Caco-2 (cell line): ENCODE data around the gene STAC3. TPM values are rescaled to one million over a fixed set of nuclear protein-coding genes. Genes with fewer than 3 reads are reported as not detected.

ENCODE experiments used
- BruUV-seq: library from RNA; stranded (reverse); fragments of 400-500 nt; replicated peaks from 2 replicates; lab custom pipeline; 2021; lab: Mats Ljungman, UMichigan
- CTCF ChIA-PET: fragments of 300-600 bp; sonication (Branson Sonifier 250); formaldehyde crosslinking; loops from one replicate; lab custom pipeline; 2022; ENCODE audit warnings: antibody characterized with exemption; lab: Charles Lee
- POLR2A ChIA-PET: fragments of 300-600 bp; sonication (Branson Sonifier 250); formaldehyde crosslinking; loops from one replicate; lab custom pipeline; 2022; ENCODE audit warnings: antibody characterized with exemption; lab: Charles Lee
- DNase-seq, 2 experiments: peaks; one replicate each; pipeline versions ENCODE4 v3.0.0 to v3.0.0-alpha.2; 2020 to 2022
- H3K27me3 ChIP-seq: replicated peaks from 2 replicates; pipeline ENCODE4 v1.6.0; 2011; ENCODE audit warnings: low read length; ENCODE audit not compliant: control insufficient read depth, insufficient read depth
- H3K36me3 ChIP-seq: 2 replicates; pipeline ENCODE4 v1.5.1; 2011; ENCODE audit warnings: low read length; ENCODE audit not compliant: control insufficient read depth, insufficient read depth
- H3K4me1 ChIP-seq: fragments of 250-450 bp; sonication (Bioruptor Pico); 2 replicates; pipeline ENCODE4 v1.5.1; 2020; ENCODE audit warnings: mild to moderate bottlenecking
- H3K4me3 ChIP-seq: 2 replicates; pipeline ENCODE4 v1.5.1; 2011; ENCODE audit warnings: low read depth, mild to moderate bottlenecking, control low read depth, low read length
- H3K9me3 ChIP-seq: fragments of 250-450 bp; sonication (Bioruptor Pico); 2 replicates; pipeline ENCODE4 v1.5.1; 2020; ENCODE audit warnings: mild to moderate bottlenecking, moderate library complexity
- H3K27ac Mint-ChIP-seq: one replicate; pipeline ENCODE4 v1.8.0; 2022; ENCODE audit warnings: mixed read lengths; ENCODE audit not compliant: unreplicated experiment
- H3K27me3 Mint-ChIP-seq: one replicate; pipeline ENCODE4 v1.8.0; 2022; ENCODE audit warnings: mixed read lengths; ENCODE audit not compliant: insufficient read depth, unreplicated experiment
- H3K36me3 Mint-ChIP-seq: one replicate; pipeline ENCODE4 v1.8.0; 2022; ENCODE audit warnings: mild to moderate bottlenecking, mixed read lengths; ENCODE audit not compliant: insufficient read depth, unreplicated experiment
- H3K4me1 Mint-ChIP-seq: one replicate; pipeline ENCODE4 v1.8.0; 2022; ENCODE audit warnings: low read depth, mixed read lengths; ENCODE audit not compliant: unreplicated experiment
- H3K4me3 Mint-ChIP-seq: one replicate; pipeline ENCODE4 v1.8.0; 2022; ENCODE audit warnings: mild to moderate bottlenecking, moderate library complexity, mixed read lengths; ENCODE audit not compliant: unreplicated experiment
- H3K9me3 Mint-ChIP-seq: one replicate; pipeline ENCODE4 v1.8.0; 2022; ENCODE audit warnings: mixed read lengths; ENCODE audit not compliant: unreplicated experiment
- CTCF ChIP-seq, 2 experiments: fragments of 200-600 bp in 1 of 2; IDR thresholded peaks; 1 replicate in 1 of 2; 2 replicates in 1 of 2; pipeline versions ENCODE4 v1.5.1 to v1.8.0; 2011 to 2022; ENCODE audit warnings: antibody characterized with exemption in 1 of 2, control low read depth in 1 of 2, inconsistent platforms in 1 of 2, low read depth in 1 of 2, low read length in 1 of 2, mild to moderate bottlenecking in 1 of 2, moderate library complexity in 1 of 2; ENCODE audit not compliant: insufficient read depth in 1 of 2, severe bottlenecking in 1 of 2, unreplicated experiment in 1 of 2
- intact Hi-C: fragments of 100-400 bp; cut with micrococcal nuclease; formaldehyde crosslinking; loops from one replicate; pipeline ENCODE4 v1.10.0; 2022; ENCODE audit not compliant: unreplicated experiment
- total RNA-seq: library from RNA; stranded (reverse); gene quantifications from 2 replicates; pipeline ENCODE4 v1.2.3, GENCODE V29; 2022

STAC3 gene
- total RNA-seq, 1 experiment from 2014 or later: 0.70 TPM

GRCh38 chr12:57201631-57202030, 49.4 kb downstream of the STAC3 start:
- no peaks in the 10 kb centered on the region for H3K4me1 Mint-ChIP-seq
- no peaks in the 10 kb centered on the region for H3K4me1 ChIP-seq
- no peaks in the 10 kb centered on the region for H3K9me3 ChIP-seq
- no peaks in the 10 kb centered on the region for H3K27me3 Mint-ChIP-seq
- no peak overlapping the region for H3K4me3 Mint-ChIP-seq
- BruUV-seq: no TSS peak
- no peak overlapping the region for H3K4me3 ChIP-seq
- H3K27me3 ChIP-seq: no peaks in the 10 kb centered on the region
- intact Hi-C loops: no loop called here
- ChIA-PET POLR2A (no interaction called here), CTCF (interaction anchor here (0.6 kb wide), 1 partner anchor 12 kb away, joined by 4 read pairs; no protein-coding TSS in a partner anchor)
- no peak for DNase-seq
- no peaks in the 10 kb centered on the region for H3K9me3 Mint-ChIP-seq
- H3K36me3 Mint-ChIP-seq: peaks cover 16% of the 10 kb centered on the region
- peaks cover 3% of the 10 kb centered on the region for H3K36me3 ChIP-seq
- H3K27ac Mint-ChIP-seq: no peak overlapping the region
- no peak for TF ChIP-seq CTCF (IDR thresholded peaks at IDR 0.05; ENCODE audit: insufficient read depth in 1 of 2, low read depth in 1 of 2, low read length in 1 of 2, severe bottlenecking in 1 of 2, unreplicated experiment in 1 of 2)

- Histone ChIP-seq H3K4me3 (no peak overlapping the region), H3K9me3 (no peaks in the 10 kb centered on the region), H3K4me1 (no peaks in the 10 kb centered on the region), H3K36me3 (peaks cover 3% of the 10 kb centered on the region), H3K27me3 (no peaks in the 10 kb centered on the region)
- Mint-ChIP-seq H3K27ac (no peak overlapping the region), H3K36me3 (peaks cover 15% of the 10 kb centered on the region), H3K4me3 (no peak overlapping the region), H3K9me3 (no peaks in the 10 kb centered on the region), H3K4me1 (no peaks in the 10 kb centered on the region), H3K27me3 (no peaks in the 10 kb centered on the region)
- ChIA-PET CTCF (no interaction called here), POLR2A (no interaction called here)
- TF ChIP-seq CTCF (IDR thresholded peaks at IDR 0.05; ENCODE audit: insufficient read depth in 1 of 2, low read depth in 1 of 2, low read length in 1 of 2, severe bottlenecking in 1 of 2, unreplicated experiment in 1 of 2): no peak
- intact Hi-C loops: no loop called here
- DNase-seq: no peak
- BruUV-seq: no TSS peak
These were observed 49.8 kb downstream of the STAC3 start for GRCh38 chr12:57201219-57201618.

- H3K27ac Mint-ChIP-seq: no peak overlapping the region
- DNase-seq: no peak
- TF ChIP-seq CTCF (IDR thresholded peaks at IDR 0.05; ENCODE audit: insufficient read depth in 1 of 2, low read depth in 1 of 2, low read length in 1 of 2, severe bottlenecking in 1 of 2, unreplicated experiment in 1 of 2): no peak
- no TSS peak for BruUV-seq
- peaks cover 18% of the 10 kb centered on the region for H3K36me3 Mint-ChIP-seq
- ChIA-PET CTCF (interaction anchor here (0.6 kb wide), 1 partner anchor 404 kb away, joined by 4 read pairs; no protein-coding TSS in a partner anchor), POLR2A (no interaction called here)
- H3K27me3 Mint-ChIP-seq: no peaks in the 10 kb centered on the region
- Histone ChIP-seq H3K4me3 (no peak overlapping the region), H3K36me3 (peaks cover 3% of the 10 kb centered on the region), H3K4me1 (no peaks in the 10 kb centered on the region), H3K27me3 (no peaks in the 10 kb centered on the region), H3K9me3 (no peaks in the 10 kb centered on the region)
- intact Hi-C loops: no loop called here
- no peak overlapping the region for H3K4me3 Mint-ChIP-seq
- no peaks in the 10 kb centered on the region for H3K9me3 Mint-ChIP-seq
- no peaks in the 10 kb centered on the region for H3K4me1 Mint-ChIP-seq
These were observed 50.5 kb downstream of the STAC3 start for GRCh38 chr12:57200497-57200896.
